ENCODE data around the gene FRMPD4.

FRMPD4 gene

DNA sequence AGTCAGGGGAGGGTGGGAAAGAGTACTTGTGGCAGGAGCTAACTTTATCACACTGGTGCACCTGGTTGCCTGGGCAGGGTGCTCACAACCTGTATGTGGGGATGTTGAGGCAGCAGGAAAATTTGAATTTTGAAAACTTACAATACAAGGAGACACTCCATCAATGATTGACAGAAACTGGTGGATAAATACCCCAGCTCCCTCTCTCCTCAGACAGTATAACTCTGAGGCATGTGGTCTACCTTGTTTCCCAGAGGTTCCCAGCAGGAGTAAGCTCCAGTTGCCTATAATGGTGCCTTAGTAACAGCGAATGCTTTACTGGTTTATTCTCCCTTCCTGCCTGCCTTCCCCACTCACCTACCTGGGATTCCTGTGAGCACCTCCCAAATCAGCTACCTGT, 541.2 kb downstream of the FRMPD4 start:
- Histone ChIP-seq H3K9ac (no peak overlapping the region), H3K27me3 (ENCODE audit: control insufficient read depth, insufficient read depth, low read length) (no peaks in the 10 kb centered on the region), H3K79me2 (no peaks in the 10 kb centered on the region), H2AFZ (no peak overlapping the region), H3K36me3 (ENCODE audit: control insufficient read depth, insufficient read depth, low read length) (no peaks in the 10 kb centered on the region), H3K4me2 (ENCODE audit: low read length) (no peak overlapping the region), H3K4me1 (no peaks in the 10 kb centered on the region), H3K4me3 (ENCODE audit: low read depth, low read length) (no peak overlapping the region), H3K27ac (no peak overlapping the region), H3K9me3 (ENCODE audit: control insufficient read depth, low read length) (no peaks in the 10 kb centered on the region)
- TF ChIP-seq, protein P1, sequence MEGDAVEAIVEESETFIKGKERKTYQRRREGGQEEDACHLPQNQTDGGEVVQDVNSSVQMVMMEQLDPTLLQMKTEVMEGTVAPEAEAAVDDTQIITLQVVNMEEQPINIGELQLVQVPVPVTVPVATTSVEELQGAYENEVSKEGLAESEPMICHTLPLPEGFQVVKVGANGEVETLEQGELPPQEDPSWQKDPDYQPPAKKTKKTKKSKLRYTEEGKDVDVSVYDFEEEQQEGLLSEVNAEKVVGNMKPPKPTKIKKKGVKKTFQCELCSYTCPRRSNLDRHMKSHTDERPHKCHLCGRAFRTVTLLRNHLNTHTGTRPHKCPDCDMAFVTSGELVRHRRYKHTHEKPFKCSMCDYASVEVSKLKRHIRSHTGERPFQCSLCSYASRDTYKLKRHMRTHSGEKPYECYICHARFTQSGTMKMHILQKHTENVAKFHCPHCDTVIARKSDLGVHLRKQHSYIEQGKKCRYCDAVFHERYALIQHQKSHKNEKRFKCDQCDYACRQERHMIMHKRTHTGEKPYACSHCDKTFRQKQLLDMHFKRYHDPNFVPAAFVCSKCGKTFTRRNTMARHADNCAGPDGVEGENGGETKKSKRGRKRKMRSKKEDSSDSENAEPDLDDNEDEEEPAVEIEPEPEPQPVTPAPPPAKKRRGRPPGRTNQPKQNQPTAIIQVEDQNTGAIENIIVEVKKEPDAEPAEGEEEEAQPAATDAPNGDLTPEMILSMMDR (IDR thresholded peaks at IDR 0.05), result no peak

DNA sequence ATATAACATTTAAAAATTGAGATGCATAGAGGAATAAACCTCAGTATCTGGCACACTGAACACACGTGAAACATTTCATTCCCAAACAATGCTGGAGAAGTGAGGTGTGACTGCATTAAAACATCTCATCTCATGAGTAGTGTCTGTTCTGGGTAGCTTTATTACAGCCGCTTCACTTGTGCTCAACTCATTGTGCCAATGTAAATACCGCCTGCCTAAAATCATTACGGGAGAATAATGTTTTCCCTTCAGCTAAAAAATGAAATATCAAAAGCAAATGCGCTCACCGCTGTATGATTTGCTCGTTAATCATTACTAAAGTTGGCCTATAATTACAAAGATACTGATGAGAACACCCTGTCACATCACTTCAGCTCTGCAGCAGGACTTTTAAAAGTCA, 542.8 kb downstream of the FRMPD4 start:
- H3K4me3 ChIP-seq (ENCODE audit: low read depth, low read length), result no peak overlapping the region
- H3K4me1 ChIP-seq, result no peaks in the 10 kb centered on the region
- no peaks in the 10 kb centered on the region for H3K36me3 ChIP-seq (ENCODE audit: control insufficient read depth, insufficient read depth, low read length)
- no peaks in the 10 kb centered on the region for H3K9me3 ChIP-seq (ENCODE audit: control insufficient read depth, low read length)
- H3K27me3 ChIP-seq (ENCODE audit: control insufficient read depth, insufficient read depth, low read length), result no peaks in the 10 kb centered on the region
- H3K79me2 ChIP-seq, result no peaks in the 10 kb centered on the region
- TF ChIP-seq, protein P1 (IDR thresholded peaks at IDR 0.05), result no peak
- no peak overlapping the region for H3K27ac ChIP-seq
- H2AFZ ChIP-seq, result no peak overlapping the region
- no peak overlapping the region for H3K9ac ChIP-seq
- H3K4me2 ChIP-seq (ENCODE audit: low read length), result no peak overlapping the region

DNA sequence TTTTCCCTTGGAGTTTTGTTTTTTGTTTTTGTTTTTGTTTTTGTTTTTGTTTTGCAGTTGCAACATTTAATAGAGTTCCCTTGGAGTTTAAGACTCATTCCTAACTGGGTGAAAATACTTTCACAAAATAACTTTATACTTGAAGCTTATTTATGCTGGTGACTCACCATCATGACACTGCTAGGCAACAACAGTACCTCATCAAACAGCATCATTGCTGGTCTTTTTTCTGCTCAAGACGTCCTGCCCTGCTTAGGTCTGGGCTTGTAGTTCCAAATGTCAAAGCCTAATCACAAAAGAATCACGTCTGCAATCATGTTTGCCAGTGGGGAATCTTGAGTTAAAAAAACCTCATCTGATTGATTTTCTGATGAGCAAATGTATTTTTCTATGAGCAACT, 547.3 kb downstream of the FRMPD4 start:
- H3K4me3 ChIP-seq (ENCODE audit: low read depth, low read length), result no peak overlapping the region
- no peak overlapping the region for H3K27ac ChIP-seq
- H3K4me2 ChIP-seq (ENCODE audit: low read length), result no peak overlapping the region
- H3K36me3 ChIP-seq (ENCODE audit: control insufficient read depth, insufficient read depth, low read length), result no peaks in the 10 kb centered on the region
- TF ChIP-seq, protein P1 (IDR thresholded peaks at IDR 0.05), result no peak
- H3K4me1 ChIP-seq, result no peaks in the 10 kb centered on the region
- H3K79me2 ChIP-seq, result no peaks in the 10 kb centered on the region
- H3K27me3 ChIP-seq (ENCODE audit: control insufficient read depth, insufficient read depth, low read length), result no peaks in the 10 kb centered on the region
- H2AFZ ChIP-seq, result no peak overlapping the region
- H3K9ac ChIP-seq, result no peak overlapping the region
- no peaks in the 10 kb centered on the region for H3K9me3 ChIP-seq (ENCODE audit: control insufficient read depth, low read length)

DNA sequence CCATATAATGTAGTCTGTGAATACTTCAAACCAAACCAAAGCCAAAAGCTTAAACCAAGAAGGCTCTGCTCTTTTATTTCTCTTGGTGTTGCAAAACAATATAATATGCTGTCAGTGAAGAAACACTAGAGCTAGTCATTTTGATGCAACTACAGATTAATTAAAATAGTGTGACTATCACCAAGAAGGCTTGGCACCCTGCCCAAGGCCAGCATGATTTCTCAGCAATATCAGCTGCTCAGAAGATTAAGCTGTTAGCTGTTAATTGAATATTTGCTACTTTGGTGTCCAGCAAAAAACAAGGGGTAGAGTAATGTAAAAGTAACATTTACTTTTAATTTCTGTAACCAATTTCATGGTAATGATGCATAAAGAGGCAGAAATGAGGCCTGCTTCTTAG, 548.1 kb downstream of the FRMPD4 start:
- H3K36me3 ChIP-seq (ENCODE audit: control insufficient read depth, insufficient read depth, low read length), result no peaks in the 10 kb centered on the region
- H3K4me1 ChIP-seq, result no peaks in the 10 kb centered on the region
- H3K27ac ChIP-seq, result no peak overlapping the region

DNA sequence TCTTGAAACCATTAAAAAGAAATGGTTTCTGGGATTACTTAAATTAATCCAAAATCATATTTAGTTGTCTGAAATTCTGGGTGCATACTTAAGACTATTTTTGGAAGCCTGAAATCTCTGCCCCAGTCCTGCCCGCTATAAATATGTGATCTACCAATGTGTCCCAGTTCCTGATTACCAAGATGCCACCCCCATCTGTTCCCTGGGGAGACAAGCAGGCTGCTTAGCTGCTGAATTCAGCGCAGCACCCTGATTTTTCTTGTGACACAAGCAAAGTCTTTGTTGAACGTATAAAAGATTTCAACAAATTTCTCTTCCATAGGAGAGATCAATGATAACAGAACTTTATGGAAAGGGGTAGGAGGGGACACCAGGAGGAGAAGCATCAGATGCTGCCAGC, 552.4 kb downstream of the FRMPD4 start:
- H3K79me2 ChIP-seq, result no peaks in the 10 kb centered on the region
- no peak overlapping the region for H3K4me2 ChIP-seq (ENCODE audit: low read length)
- H3K36me3 ChIP-seq (ENCODE audit: control insufficient read depth, insufficient read depth, low read length), result no peaks in the 10 kb centered on the region
- no peak overlapping the region for H3K9ac ChIP-seq
- H3K27me3 ChIP-seq (ENCODE audit: control insufficient read depth, insufficient read depth, low read length), result no peaks in the 10 kb centered on the region
- no peak overlapping the region for H2AFZ ChIP-seq
- no peaks in the 10 kb centered on the region for H3K9me3 ChIP-seq (ENCODE audit: control insufficient read depth, low read length)
- no peak overlapping the region for H3K27ac ChIP-seq
- no peaks in the 10 kb centered on the region for H3K4me1 ChIP-seq
- TF ChIP-seq, protein P1 (IDR thresholded peaks at IDR 0.05), result no peak
- H3K4me3 ChIP-seq (ENCODE audit: low read depth, low read length), result no peak overlapping the region

More for the DNA sequence above, 548.1 kb downstream of the FRMPD4 start:
- no peak overlapping the region for H3K4me2 ChIP-seq (ENCODE audit: low read length)
- H3K79me2 ChIP-seq, result no peaks in the 10 kb centered on the region
- no peak overlapping the region for H2AFZ ChIP-seq
- H3K9me3 ChIP-seq (ENCODE audit: control insufficient read depth, low read length), result no peaks in the 10 kb centered on the region
- H3K4me3 ChIP-seq (ENCODE audit: low read depth, low read length), result no peak overlapping the region
- H3K27me3 ChIP-seq (ENCODE audit: control insufficient read depth, insufficient read depth, low read length), result no peaks in the 10 kb centered on the region
- H3K9ac ChIP-seq, result no peak overlapping the region
- TF ChIP-seq, protein P1 (IDR thresholded peaks at IDR 0.05), result no peak

Data from parathyroid adenoma (tissue), 2 donors.